ENCODE data around the gene PNMA6E.

Gene PNMA6E

DNA sequence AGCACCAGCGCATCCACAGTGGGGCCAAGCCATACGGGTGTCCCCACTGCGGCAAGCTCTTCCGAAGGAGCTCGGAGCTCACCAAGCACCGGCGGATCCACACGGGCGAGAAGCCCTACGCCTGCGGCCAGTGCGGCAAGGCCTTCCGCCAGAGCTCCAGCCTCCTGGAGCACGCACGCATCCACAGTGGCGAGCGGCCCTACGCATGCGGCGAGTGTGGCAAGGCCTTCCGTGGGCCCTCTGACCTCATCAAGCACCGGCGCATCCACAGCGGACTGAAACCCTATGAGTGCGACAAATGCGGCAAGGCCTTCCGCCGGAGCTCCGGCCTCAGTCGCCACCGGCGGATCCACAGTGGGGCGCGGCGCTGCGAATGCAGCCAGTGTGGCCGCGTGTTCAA is 53.6 kb downstream of the PNMA6E start:
- DNase-seq, result no peak

Measured in HCEC 1CT (cell line).